Testis (tissue), 2 donors: Measurements from ENCODE around the gene RELA.

Experiments
- CTCF ChIP-seq, 3 experiments: fragments of 450-650 bp in 2 of 3; fragments of 200-600 bp in 1 of 3; sonication (generic) in 1 of 3; IDR thresholded peaks; one replicate each; pipeline ENCODE4 v1.5.1; 2016 to 2019; ENCODE audit warnings: antibody characterized with exemption in 3 of 3, mild to moderate bottlenecking in 2 of 3, moderate library complexity in 1 of 3
- POLR2A ChIP-seq: fragments of 450-650 bp; IDR thresholded peaks from one replicate; pipeline ENCODE4 v1.6.1; 2017; ENCODE audit warnings: antibody characterized with exemption, mild to moderate bottlenecking, moderate library complexity

DNA sequence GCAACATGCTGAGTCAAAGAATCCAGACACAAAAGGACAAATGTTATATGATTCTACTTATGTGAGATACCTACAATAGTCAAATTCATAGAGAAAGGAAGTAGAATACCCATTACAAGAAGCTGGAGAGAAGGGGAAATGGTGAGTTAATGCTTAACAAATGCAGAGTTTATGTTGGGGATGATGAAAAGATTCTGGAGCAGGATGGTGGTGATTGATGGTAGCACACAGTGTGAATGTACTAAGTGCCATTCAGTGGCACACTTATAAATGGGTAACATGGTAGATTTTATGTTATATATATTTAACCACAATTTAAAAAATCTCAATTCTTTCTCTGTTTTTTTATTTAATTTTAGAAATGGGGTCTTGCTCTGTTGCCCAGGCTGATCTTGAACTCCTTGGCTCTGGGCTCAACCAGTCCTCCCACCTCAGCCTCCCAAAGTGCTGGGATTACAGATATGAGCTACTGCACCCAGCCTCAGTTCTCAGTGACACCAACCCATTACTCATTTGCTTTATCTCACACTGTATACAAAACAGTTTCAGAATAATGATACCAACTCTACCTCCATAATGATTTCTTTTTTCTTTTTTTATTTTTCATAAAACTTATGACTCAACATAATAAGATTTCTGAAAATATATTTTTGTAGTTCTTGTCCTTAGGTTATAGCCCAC is 9.6 kb upstream of the RELA start:
- no peak for TF ChIP-seq POLR2A
- TF ChIP-seq CTCF (IDR thresholded peaks at IDR 0.05) = no peak
